Sigmoid colon (tissue), 7 donors: ENCODE measurements around the gene NCSTN. TPM values are rescaled to one million over a fixed set of nuclear protein-coding genes. Genes with fewer than 3 reads are reported as not detected.

ENCODE experiments used
- DNase-seq: peaks from one replicate; pipeline ENCODE4 v3.0.0-alpha.2; 2019
- H3K27ac ChIP-seq, 4 donors: fragments of 200-600 bp; sonication (generic); one replicate each; pipeline ENCODE4 v1.5.1; 2016 to 2019; ENCODE audit warnings: mild to moderate bottlenecking in 1 of 4
- H3K27me3 ChIP-seq, 3 donors: fragments of 200-600 bp; sonication (generic); one replicate each; pipeline ENCODE4 v1.5.1; 2019; ENCODE audit warnings: mild to moderate bottlenecking in 1 of 3
- H3K36me3 ChIP-seq, 4 donors: fragments of 200-600 bp; sonication (generic); one replicate each; pipeline ENCODE4 v1.5.1; 2016 to 2019
- H3K4me1 ChIP-seq, 4 donors: fragments of 200-600 bp; sonication (generic); one replicate each; pipeline ENCODE4 v1.5.1; 2017 to 2019
- H3K4me3 ChIP-seq, 4 donors: fragments of 200-600 bp; sonication (generic); one replicate each; pipeline ENCODE4 v1.5.1; 2017 to 2019; ENCODE audit warnings: mild to moderate bottlenecking in 2 of 4, moderate library complexity in 1 of 4
- H3K9me3 ChIP-seq, 4 donors: fragments of 200-600 bp in 3 of 4; sonication (generic) in 3 of 4; one replicate each; pipeline versions ENCODE4 v1.5.1 to v1.6.1; 2013 to 2019
- CTCF ChIP-seq, 4 experiments: fragments of 450-650 bp in 3 of 4; fragments of 200-600 bp in 1 of 4; IDR thresholded peaks; one replicate each; pipeline ENCODE4 v1.5.1; 2016 to 2019; ENCODE audit warnings: antibody characterized with exemption in 4 of 4, mild to moderate bottlenecking in 3 of 4, moderate library complexity in 2 of 4
- EP300 ChIP-seq, 4 donors: sonication (generic); formaldehyde crosslinking; IDR thresholded peaks; one replicate each; pipeline ENCODE4 v1.6.1; 2017; ENCODE audit warnings: antibody characterized with exemption in 4 of 4
- POLR2A ChIP-seq, 2 donors: fragments of 450-650 bp; IDR thresholded peaks; one replicate each; pipeline ENCODE4 v1.6.1; 2016; ENCODE audit warnings: antibody characterized with exemption in 2 of 2, mild to moderate bottlenecking in 2 of 2, moderate library complexity in 2 of 2
- POLR2AphosphoS5 ChIP-seq, 4 donors: sonication (generic); formaldehyde crosslinking; IDR thresholded peaks; one replicate each; pipeline ENCODE4 v1.6.1; 2017; ENCODE audit warnings: antibody characterized with exemption in 4 of 4
- WGBS, 2 donors: extraction: QIAGEN DNeasy Blood & Tissue Kit; methylation state at CpG; one replicate each; pipeline ENCODE4 v1.1.7; 2013; 5-methylcytosine and 5-hydroxymethylcytosine counted together
- intact Hi-C: fragments of 100-400 bp; cut with DNase I; formaldehyde crosslinking; loops from one replicate; pipeline ENCODE4 v1.15.1; 2023
- polyA plus RNA-seq, 3 donors: library from polyadenylated mRNA; stranded (reverse); fragments of 200-250 nt; gene quantifications; one replicate each; pipeline ENCODE4 v1.2.3, GENCODE V29; 2013
- total RNA-seq, 4 donors: library from RNA; depleted of rRNA; stranded (reverse); fragments of >200 nt; gene quantifications; one replicate each; pipeline ENCODE4 v1.1.0, GENCODE V29; 2016
- donor health status: healthy with polysubstance abuse.
- donor health status: Bipolar disorder and iron deficiency.
- donor health status: healthy.

The NCSTN gene
- total and polyA plus RNA-seq, 7 donors = 12.0 to 55.6 (median 32.9) TPM

GRCh38 chr1:160403244-160403643 lies 60.1 kb downstream of the NCSTN start:
- no peak overlapping the region for H3K4me3 ChIP-seq
- TF ChIP-seq POLR2AphosphoS5 (IDR thresholded peaks at IDR 0.05) (no peak), EP300 (IDR thresholded peaks at IDR 0.05) (no peak), CTCF (IDR thresholded peaks at IDR 0.05) (no peak), POLR2A (IDR thresholded peaks at IDR 0.05) (no peak)
- 71 to 78% methylated on average over 3 of the region's 3 CpGs for WGBS, 2 donors
- H3K9me3 ChIP-seq = no peaks in the 10 kb centered on the region
- H3K36me3 ChIP-seq = no peaks in the 10 kb centered on the region
- peaks cover 0 to 28% (median 18%) of the 10 kb centered on the region in 4 donors for H3K4me1 ChIP-seq
- no peaks in the 10 kb centered on the region for H3K27me3 ChIP-seq
- H3K27ac ChIP-seq = no peak overlapping the region
- intact Hi-C loops = loop anchor here (5.0 kb wide), 1 partner anchor 61 kb away; the partner anchor contains the start of genes COPA and NCSTN
- DNase-seq = no peak

- 90 to 95% methylated on average over 3 of the region's 3 CpGs for WGBS, 2 donors
Measured at GRCh38 chr1:160404094-160404493, 60.9 kb downstream of the NCSTN start.

GRCh38 chr1:160405331-160405877 lies 62.2 kb downstream of the NCSTN start:
- Histone ChIP-seq H3K9me3 (no peaks in the 10 kb centered on the region), H3K36me3 (no peaks in the 10 kb centered on the region), H3K4me3 (no peak overlapping the region), H3K4me1 (peaks cover 0 to 32% (median 26%) of the 10 kb centered on the region in 4 donors), H3K27ac (no peak overlapping the region), H3K27me3 (no peaks in the 10 kb centered on the region)
- WGBS, 2 donors = 85 to 87% methylated on average over 2 of the region's 2 CpGs
- DNase-seq = no peak
- TF ChIP-seq POLR2AphosphoS5 (IDR thresholded peaks at IDR 0.05) = no peak
- no peak for TF ChIP-seq POLR2A (IDR thresholded peaks at IDR 0.05)
- no peak for TF ChIP-seq CTCF (IDR thresholded peaks at IDR 0.05)
- TF ChIP-seq EP300 (IDR thresholded peaks at IDR 0.05) = no peak
- intact Hi-C loops = no loop called here

More at GRCh38 chr1:160404094-160404493, 60.9 kb downstream of the NCSTN start:
- Histone ChIP-seq H3K4me1 (peaks cover 0 to 30% (median 20%) of the 10 kb centered on the region in 4 donors), H3K9me3 (no peaks in the 10 kb centered on the region), H3K4me3 (no peak overlapping the region), H3K27ac (no peak overlapping the region), H3K36me3 (no peaks in the 10 kb centered on the region), H3K27me3 (no peaks in the 10 kb centered on the region)
- no peak for DNase-seq
- intact Hi-C loops = loop anchor here (5.0 kb wide), 1 partner anchor 62 kb away; the partner anchor contains the start of genes COPA and NCSTN
- TF ChIP-seq CTCF (IDR thresholded peaks at IDR 0.05) (no peak), EP300 (IDR thresholded peaks at IDR 0.05) (no peak), POLR2A (IDR thresholded peaks at IDR 0.05) (no peak), POLR2AphosphoS5 (IDR thresholded peaks at IDR 0.05) (no peak)

GRCh38 chr1:160406131-160406968 lies 63.2 kb downstream of the NCSTN start:
- 72 to 83% methylated on average over 15 of the region's 15 CpGs for WGBS, 2 donors
- intact Hi-C loops = no loop called here
- no peak overlapping the region for H3K4me3 ChIP-seq
- H3K4me1 ChIP-seq = peaks cover 0 to 39% (median 29%) of the 10 kb centered on the region in 4 donors
- no peak overlapping the region for H3K27ac ChIP-seq
- no peaks in the 10 kb centered on the region for H3K9me3 ChIP-seq
- no peaks in the 10 kb centered on the region for H3K27me3 ChIP-seq
- no peak for DNase-seq
- TF ChIP-seq EP300 (IDR thresholded peaks at IDR 0.05) (no peak), POLR2AphosphoS5 (IDR thresholded peaks at IDR 0.05) (no peak), CTCF (IDR thresholded peaks at IDR 0.05) (no peak)
- H3K36me3 ChIP-seq = no peaks in the 10 kb centered on the region
